Heart left ventricle (tissue), 16 donors: ENCODE measurements around the gene EXOC4. TPM values are rescaled to one million over a fixed set of nuclear protein-coding genes. Genes with fewer than 3 reads are reported as not detected.

Experiments used
- ATAC-seq, 4 donors: fragments of 200-7000 bp; cut with Tn5 transposase; one replicate each; pipeline ENCODE4 v1.9.1; 2020 to 2022; ENCODE audit warnings: moderate library complexity in 4 of 4, mild to moderate bottlenecking in 3 of 4, moderate number of reproducible peaks in 1 of 4
- DNase-seq, 5 donors: peaks; one replicate each; pipeline ENCODE4 v3.0.0-alpha.2; 2020
- H3K27ac ChIP-seq, 12 donors: fragments of 200-600 bp; sonication (generic) in 4 of 12; one replicate each; pipeline versions ENCODE4 v1.5.0 to v1.8.0; 2016 to 2022; ENCODE audit warnings: mild to moderate bottlenecking in 2 of 12
- H3K27me3 ChIP-seq, 9 donors: fragments of 200-600 bp; sonication (generic) in 2 of 9; one replicate each; pipeline versions ENCODE4 v1.5.1 to v1.8.0; 2016 to 2022; ENCODE audit warnings: mild to moderate bottlenecking in 3 of 9
- H3K36me3 ChIP-seq, 9 donors: fragments of 200-600 bp; sonication (generic) in 2 of 9; one replicate each; pipeline versions ENCODE4 v1.5.0 to v1.8.0; 2018 to 2022; ENCODE audit warnings: mild to moderate bottlenecking in 2 of 9
- H3K4me1 ChIP-seq, 12 donors: fragments of 200-600 bp; sonication (generic) in 4 of 12; one replicate each; pipeline versions ENCODE4 v1.5.0 to v1.8.0; 2016 to 2022; ENCODE audit warnings: mild to moderate bottlenecking in 3 of 12
- H3K4me3 ChIP-seq, 12 donors: fragments of 200-600 bp; sonication (generic) in 4 of 12; one replicate each; pipeline versions ENCODE4 v1.5.0 to v1.8.0; 2017 to 2022; ENCODE audit warnings: mild to moderate bottlenecking in 9 of 12, moderate library complexity in 4 of 12
- H3K9me3 ChIP-seq, 12 donors: fragments of 200-600 bp; sonication (generic) in 4 of 12; one replicate each; pipeline versions ENCODE4 v1.5.0 to v1.8.0; 2016 to 2022; ENCODE audit warnings: mild to moderate bottlenecking in 1 of 12
- POLR2A ChIP-seq, 2 donors: fragments of 450-650 bp; IDR thresholded peaks; one replicate each; pipeline ENCODE4 v1.6.1; 2017; ENCODE audit warnings: antibody characterized with exemption in 2 of 2, mild to moderate bottlenecking in 2 of 2, moderate library complexity in 2 of 2
- WGBS, 4 donors: extraction: QIAGEN DNeasy Blood & Tissue Kit in 2 of 4; methylation state at CpG; one replicate each; pipeline versions ENCODE4 v1.1.5 to v1.1.7; 2013 to 2018; 5-methylcytosine and 5-hydroxymethylcytosine counted together
- intact Hi-C, 10 donors: fragments of 100-400 bp; cut with DNase I; formaldehyde crosslinking; loops; one replicate each; pipeline versions ENCODE4 v1.11.1 to v1.14.2; 2022
- polyA plus RNA-seq, 2 donors: library from polyadenylated mRNA; stranded (reverse); fragments of 200-250 nt; gene quantifications; one replicate each; pipeline ENCODE4 v1.2.3, GENCODE V29; 2013
- total RNA-seq, 9 donors: library from RNA; depleted of rRNA in 2 of 9; stranded (reverse); fragments of >200 nt in 2 of 9; fragmentation: NEBNext Ultra II Directional in 3 of 9; extraction: Animal tissue kit (Norgen Biotek cat#: 25700) in 3 of 9; gene quantifications; one replicate each; pipeline versions ENCODE4 v1.1.0 to v1.2.4, GENCODE V29; 2016 to 2023
- TF ChIP-seq, protein P1 (sequence below), 12 donors: fragments of 200-600 bp; sonication (generic) in 4 of 12; IDR thresholded peaks; one replicate each; pipeline versions ENCODE4 v1.5.0 to v1.8.0; 2018 to 2022; ENCODE audit warnings: antibody characterized with exemption in 12 of 12, mild to moderate bottlenecking in 5 of 12
- donor health status: ischemic (EF 13 %, LVEDD 7.1; RV severe dilation, severe dysfunction).
- donor health status: healthy with polysubstance abuse.
- donor health status: DM: no; HTN: yes; CAD: no.
- donor health status: DM: no; HTN: no; CAD: no.
- donor health status: ischemic (EF 25% LVEDD 6.9; RV normal size, moderate dysfunction).
- donor health status: ischemic (EF 25% LVEDD 5.7; RV mildly dilated, moderate dysfunction).
- donor health status: healthy.
- donor health status: DM: yes; HTN: yes; CAD: no.
- donor health status: ischemic (EF 35%, LVEDD 5.7; RV mildly dilated, moderate dysfunction).
- donor health status: nonischemic (EF 11% LVEDD 7.7; RV severe dilation, severe dysfunction).
- donor health status: DM: yes; HTN: yes; CAD: no.
- donor health status: PGD.
- donor health status: ischemic (EF 29% LVEDD 5.4; RV normal size, mild dysfunction).
- donor health status: nonischemic (EF 23%, LVEDD 6.1; RV moderate dilation, normal function).

The EXOC4 gene
- total and polyA plus RNA-seq, 11 donors: 8.8 to 61.2 (median 33.8) TPM

DNA sequence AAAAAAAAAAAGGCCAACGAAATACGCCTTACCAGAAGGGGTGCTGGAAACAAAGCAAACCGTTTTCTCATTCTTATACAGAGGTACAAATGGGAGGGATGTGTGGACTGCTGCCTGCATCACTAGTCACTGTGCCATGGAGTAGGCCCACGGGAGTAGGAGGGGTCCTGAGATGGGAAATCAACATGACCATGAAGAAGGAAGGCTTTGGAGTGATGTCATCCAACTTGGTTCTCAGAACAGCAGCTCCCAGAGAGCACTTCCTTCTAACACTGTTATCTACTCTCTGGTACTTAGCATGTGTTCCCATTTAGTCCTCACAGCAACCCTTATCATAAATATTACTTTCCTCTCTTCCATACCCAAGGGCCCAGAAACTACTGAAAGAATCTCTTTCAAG is 814.3 kb downstream of the EXOC4 start:
- Histone ChIP-seq H3K4me1 (peaks cover 0 to 8% (median 0%) of the 10 kb centered on the region in 12 donors), H3K9me3 (no peaks in the 10 kb centered on the region), H3K27me3 (no peaks in the 10 kb centered on the region), H3K4me3 (no peak overlapping the region), H3K27ac (no peak overlapping the region), H3K36me3 (no peaks in the 10 kb centered on the region)
- 49 to 79% (median 60%) methylated on average over 4 of the region's 4 CpGs for WGBS, 4 donors
- intact Hi-C loops: no loop called here
- DNase-seq: no peak
- no peak for ATAC-seq
- TF ChIP-seq, protein P1, sequence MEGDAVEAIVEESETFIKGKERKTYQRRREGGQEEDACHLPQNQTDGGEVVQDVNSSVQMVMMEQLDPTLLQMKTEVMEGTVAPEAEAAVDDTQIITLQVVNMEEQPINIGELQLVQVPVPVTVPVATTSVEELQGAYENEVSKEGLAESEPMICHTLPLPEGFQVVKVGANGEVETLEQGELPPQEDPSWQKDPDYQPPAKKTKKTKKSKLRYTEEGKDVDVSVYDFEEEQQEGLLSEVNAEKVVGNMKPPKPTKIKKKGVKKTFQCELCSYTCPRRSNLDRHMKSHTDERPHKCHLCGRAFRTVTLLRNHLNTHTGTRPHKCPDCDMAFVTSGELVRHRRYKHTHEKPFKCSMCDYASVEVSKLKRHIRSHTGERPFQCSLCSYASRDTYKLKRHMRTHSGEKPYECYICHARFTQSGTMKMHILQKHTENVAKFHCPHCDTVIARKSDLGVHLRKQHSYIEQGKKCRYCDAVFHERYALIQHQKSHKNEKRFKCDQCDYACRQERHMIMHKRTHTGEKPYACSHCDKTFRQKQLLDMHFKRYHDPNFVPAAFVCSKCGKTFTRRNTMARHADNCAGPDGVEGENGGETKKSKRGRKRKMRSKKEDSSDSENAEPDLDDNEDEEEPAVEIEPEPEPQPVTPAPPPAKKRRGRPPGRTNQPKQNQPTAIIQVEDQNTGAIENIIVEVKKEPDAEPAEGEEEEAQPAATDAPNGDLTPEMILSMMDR (IDR thresholded peaks at IDR 0.05): no peak
- TF ChIP-seq POLR2A (IDR thresholded peaks at IDR 0.05): no peak

DNA sequence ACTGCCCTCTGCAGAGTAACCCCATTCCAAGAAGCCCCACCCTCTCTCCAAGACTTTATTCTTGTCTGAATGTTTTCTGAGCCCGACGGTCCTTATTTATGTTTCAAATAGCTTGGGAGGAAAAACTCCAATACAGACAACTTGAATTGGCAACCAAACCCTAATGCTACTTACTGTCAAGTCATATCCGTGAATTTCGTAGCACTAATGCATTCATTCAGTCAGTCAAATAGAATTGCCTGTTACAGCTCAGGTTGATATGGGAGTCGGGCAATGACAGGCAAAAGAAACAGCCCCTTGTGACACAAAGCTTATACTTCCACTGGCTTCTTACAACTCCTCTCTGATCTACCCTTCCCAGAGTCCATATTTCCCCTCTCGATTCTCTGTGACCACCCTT is 815.8 kb downstream of the EXOC4 start:
- no peak overlapping the region for H3K4me3 ChIP-seq
- H3K36me3 ChIP-seq: no peaks in the 10 kb centered on the region
- ATAC-seq: no peak
- TF ChIP-seq, protein P1 (IDR thresholded peaks at IDR 0.05): no peak
- no peak for TF ChIP-seq POLR2A (IDR thresholded peaks at IDR 0.05)
- H3K9me3 ChIP-seq: no peaks in the 10 kb centered on the region
- 94 to 96% (median 95%) methylated on average over 6 of the region's 6 CpGs for WGBS, 4 donors
- no peaks in the 10 kb centered on the region for H3K27me3 ChIP-seq
- no peaks in the 10 kb centered on the region for H3K4me1 ChIP-seq
- intact Hi-C loops: no loop called here
- no peak for DNase-seq
- H3K27ac ChIP-seq: no peak overlapping the region

DNA sequence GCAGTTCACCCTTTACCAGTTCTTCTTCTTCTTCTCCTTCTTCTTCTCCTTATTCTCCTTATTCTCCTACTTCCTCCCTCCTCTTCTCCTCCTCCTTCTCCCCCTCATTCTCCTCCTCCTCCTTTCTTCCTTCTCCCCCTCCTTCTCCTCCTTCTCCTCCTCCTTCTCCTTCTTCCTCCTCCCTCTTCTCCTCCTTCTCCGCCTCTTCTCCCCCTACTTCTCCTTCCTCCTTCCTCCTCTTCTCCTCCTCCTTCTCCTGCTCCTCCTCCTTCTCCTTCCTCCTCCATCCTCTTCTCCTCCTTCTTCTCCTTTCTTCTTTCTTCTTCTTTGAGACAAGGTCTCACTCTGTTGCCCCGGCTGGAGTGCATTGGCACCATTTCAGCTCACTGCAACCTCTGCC is 816.3 kb downstream of the EXOC4 start:
- H3K4me3 ChIP-seq: no peak overlapping the region
- intact Hi-C loops: no loop called here
- no peaks in the 10 kb centered on the region for H3K27me3 ChIP-seq
- no peak overlapping the region for H3K27ac ChIP-seq
- no peaks in the 10 kb centered on the region for H3K9me3 ChIP-seq
- WGBS, 4 donors: 96 to 97% (median 97%) methylated on average over 2 of the region's 2 CpGs
- no peak for ATAC-seq
- no peaks in the 10 kb centered on the region for H3K4me1 ChIP-seq
- no peak for DNase-seq
- H3K36me3 ChIP-seq: no peaks in the 10 kb centered on the region
- TF ChIP-seq, protein P1 (IDR thresholded peaks at IDR 0.05): no peak
- no peak for TF ChIP-seq POLR2A (IDR thresholded peaks at IDR 0.05)

DNA sequence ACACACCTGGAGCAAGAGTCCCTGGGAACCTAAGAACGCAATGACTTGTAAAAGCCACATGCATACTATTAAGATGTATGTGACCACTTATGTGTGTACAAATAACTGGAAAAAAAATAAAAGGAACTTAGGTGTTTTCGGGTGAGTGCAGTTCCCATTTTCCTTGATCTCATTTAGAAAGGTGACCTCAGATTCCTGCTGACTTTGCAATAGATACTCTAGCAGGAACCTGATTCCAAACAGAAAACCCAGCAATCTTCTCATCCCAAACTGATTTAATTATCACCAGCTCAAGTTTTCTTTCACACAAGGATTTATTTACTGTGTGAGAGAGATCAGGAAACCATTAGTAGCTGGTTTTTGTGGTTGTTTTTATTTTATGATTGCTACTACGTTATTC is 817.8 kb downstream of the EXOC4 start:
- H3K4me1 ChIP-seq: no peaks in the 10 kb centered on the region

More for the DNA sequence above, 817.8 kb downstream of the EXOC4 start:
- ATAC-seq: no peak
- intact Hi-C loops: no loop called here
- Histone ChIP-seq H3K36me3 (no peaks in the 10 kb centered on the region), H3K27ac (no peak overlapping the region), H3K27me3 (no peaks in the 10 kb centered on the region), H3K9me3 (peaks cover 0 to 6% (median 0%) of the 10 kb centered on the region in 12 donors), H3K4me3 (no peak overlapping the region)
- TF ChIP-seq, protein P1 (IDR thresholded peaks at IDR 0.05): no peak
- no peak for TF ChIP-seq POLR2A (IDR thresholded peaks at IDR 0.05)
- WGBS, 4 donors: 94 to 96% (median 95%) methylated on average over 3 of the region's 3 CpGs
- no peak for DNase-seq
